ENCODE data around the gene IGSF21.

The IGSF21 gene

GRCh38 chr1:18263547-18264120 is 156.0 kb downstream of the IGSF21 start:
- no peaks in the 10 kb centered on the region for H3K9me3 ChIP-seq (ENCODE audit: insufficient read depth, low read length)
- no peaks in the 10 kb centered on the region for H3K27me3 ChIP-seq (ENCODE audit: low read depth, low read length)
- no peaks in the 10 kb centered on the region for H3K36me3 ChIP-seq (replicated peaks; ENCODE audit: low read depth, low read length)
- no peak overlapping the region for H3K4me3 ChIP-seq (ENCODE audit: low read length)
- no peaks in the 10 kb centered on the region for H4K20me1 ChIP-seq (ENCODE audit: insufficient read depth, low read length)
- TF ChIP-seq CTCF (IDR thresholded peaks at IDR 0.05; ENCODE audit: low read depth, low read length) (no peak), EZH2phosphoT487 (IDR thresholded peaks at IDR 0.05; ENCODE audit: low read depth) (no peak)
- H2AFZ ChIP-seq (ENCODE audit: low read depth, low read length): no peak overlapping the region
- no peak overlapping the region for H3K9ac ChIP-seq (ENCODE audit: low read length)
- H3K79me2 ChIP-seq (ENCODE audit: low read length): no peaks in the 10 kb centered on the region
- no peaks in the 10 kb centered on the region for H3K4me1 ChIP-seq (ENCODE audit: low read length)
- H3K27ac ChIP-seq (ENCODE audit: low read length): no peak overlapping the region
- no peak overlapping the region for H3K4me2 ChIP-seq (ENCODE audit: low read length)

GRCh38 chr1:18264450-18265039 is 156.9 kb downstream of the IGSF21 start:
- no peak overlapping the region for H3K27ac ChIP-seq (ENCODE audit: low read length)
- no peaks in the 10 kb centered on the region for H3K9me3 ChIP-seq (ENCODE audit: insufficient read depth, low read length)
- H3K4me3 ChIP-seq (ENCODE audit: low read length): no peak overlapping the region
- H3K9ac ChIP-seq (ENCODE audit: low read length): no peak overlapping the region
- H4K20me1 ChIP-seq (ENCODE audit: insufficient read depth, low read length): no peaks in the 10 kb centered on the region
- H3K4me1 ChIP-seq (ENCODE audit: low read length): no peaks in the 10 kb centered on the region
- no peaks in the 10 kb centered on the region for H3K79me2 ChIP-seq (ENCODE audit: low read length)
- H2AFZ ChIP-seq (ENCODE audit: low read depth, low read length): no peak overlapping the region
- TF ChIP-seq EZH2phosphoT487 (IDR thresholded peaks at IDR 0.05; ENCODE audit: low read depth) (no peak), CTCF (IDR thresholded peaks at IDR 0.05; ENCODE audit: low read depth, low read length) (no peak)
- no peak overlapping the region for H3K4me2 ChIP-seq (ENCODE audit: low read length)
- no peaks in the 10 kb centered on the region for H3K36me3 ChIP-seq (replicated peaks; ENCODE audit: low read depth, low read length)
- H3K27me3 ChIP-seq (ENCODE audit: low read depth, low read length): no peaks in the 10 kb centered on the region

DNA sequence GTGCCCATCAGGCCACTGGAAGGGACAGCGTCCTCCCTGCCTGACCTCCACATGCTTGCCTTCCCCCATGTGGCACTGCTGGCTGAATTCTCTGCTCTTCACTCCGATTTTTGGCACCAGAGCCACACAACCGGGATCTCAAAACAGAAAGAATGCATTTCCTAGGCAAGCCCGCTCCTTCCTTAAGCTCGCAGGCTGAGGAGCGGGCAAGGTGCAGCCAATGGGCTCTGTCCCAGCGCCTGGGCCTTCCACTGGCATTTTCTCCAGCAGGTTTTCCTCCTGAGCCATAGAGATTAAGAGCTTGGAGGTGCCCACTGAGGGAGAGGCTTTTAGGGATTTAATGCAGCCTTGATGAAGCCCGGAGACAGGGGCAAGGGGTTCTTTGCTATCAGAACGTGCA is 158.0 kb downstream of the IGSF21 start:
- H3K79me2 ChIP-seq (ENCODE audit: low read length): no peaks in the 10 kb centered on the region
- H3K4me3 ChIP-seq (ENCODE audit: low read length): no peak overlapping the region
- no peak overlapping the region for H3K4me2 ChIP-seq (ENCODE audit: low read length)
- H3K9ac ChIP-seq (ENCODE audit: low read length): no peak overlapping the region
- TF ChIP-seq EZH2phosphoT487 (IDR thresholded peaks at IDR 0.05; ENCODE audit: low read depth): no peak
- no peak for TF ChIP-seq CTCF (IDR thresholded peaks at IDR 0.05; ENCODE audit: low read depth, low read length)
- H4K20me1 ChIP-seq (ENCODE audit: insufficient read depth, low read length): no peaks in the 10 kb centered on the region
- H2AFZ ChIP-seq (ENCODE audit: low read depth, low read length): no peak overlapping the region
- H3K36me3 ChIP-seq (replicated peaks; ENCODE audit: low read depth, low read length): no peaks in the 10 kb centered on the region
- no peaks in the 10 kb centered on the region for H3K27me3 ChIP-seq (ENCODE audit: low read depth, low read length)
- no peaks in the 10 kb centered on the region for H3K4me1 ChIP-seq (ENCODE audit: low read length)
- no peak overlapping the region for H3K27ac ChIP-seq (ENCODE audit: low read length)
- no peaks in the 10 kb centered on the region for H3K9me3 ChIP-seq (ENCODE audit: insufficient read depth, low read length)

- Histone ChIP-seq H3K27ac (ENCODE audit: low read length) (no peak overlapping the region), H4K20me1 (ENCODE audit: insufficient read depth, low read length) (no peaks in the 10 kb centered on the region), H3K4me1 (ENCODE audit: low read length) (no peaks in the 10 kb centered on the region), H3K9me3 (ENCODE audit: insufficient read depth, low read length) (no peaks in the 10 kb centered on the region), H3K4me2 (ENCODE audit: low read length) (no peak overlapping the region), H3K9ac (ENCODE audit: low read length) (no peak overlapping the region), H3K79me2 (ENCODE audit: low read length) (no peaks in the 10 kb centered on the region), H3K27me3 (ENCODE audit: low read depth, low read length) (no peaks in the 10 kb centered on the region), H2AFZ (ENCODE audit: low read depth, low read length) (no peak overlapping the region), H3K36me3 (replicated peaks; ENCODE audit: low read depth, low read length) (no peaks in the 10 kb centered on the region), H3K4me3 (ENCODE audit: low read length) (no peak overlapping the region)
- TF ChIP-seq CTCF (IDR thresholded peaks at IDR 0.05; ENCODE audit: low read depth, low read length): no peak
- TF ChIP-seq EZH2phosphoT487 (IDR thresholded peaks at IDR 0.05; ENCODE audit: low read depth): no peak
These were observed 158.8 kb downstream of the IGSF21 start for GRCh38 chr1:18266391-18266790.

Data from OCI-LY3 (cell line).